ENCODE data around the gene NEURL1. TPM values are rescaled to one million over a fixed set of nuclear protein-coding genes. Genes with fewer than 3 reads are reported as not detected.

NEURL1 gene
- total and polyA plus RNA-seq, 12 donors: 0.05 to 1.0 (median 0.17) TPM; not detected in 3

- Histone ChIP-seq H3K4me3 (peak overlapping the region in 8 of 10 donors; percentile 33 to 57 (median 48)), H3K36me3 (peaks cover 0 to 12% (median 0%) of the 10 kb centered on the region in 9 donors), H3K9me3 (peaks cover 0 to 14% (median 0%) of the 10 kb centered on the region in 11 donors), H3K27me3 (peaks cover 0 to 27% (median 20%) of the 10 kb centered on the region in 7 donors), H3K4me1 (peaks cover 0 to 19% (median 7%) of the 10 kb centered on the region in 9 donors), H3K27ac (no peak overlapping the region)
- no peak for DNase-seq
- intact Hi-C loops (cut with DNase I): no loop called here
- WGBS, 2 donors: 87% methylated on average over 8 of the region's 8 CpGs
- TF ChIP-seq, protein P1, sequence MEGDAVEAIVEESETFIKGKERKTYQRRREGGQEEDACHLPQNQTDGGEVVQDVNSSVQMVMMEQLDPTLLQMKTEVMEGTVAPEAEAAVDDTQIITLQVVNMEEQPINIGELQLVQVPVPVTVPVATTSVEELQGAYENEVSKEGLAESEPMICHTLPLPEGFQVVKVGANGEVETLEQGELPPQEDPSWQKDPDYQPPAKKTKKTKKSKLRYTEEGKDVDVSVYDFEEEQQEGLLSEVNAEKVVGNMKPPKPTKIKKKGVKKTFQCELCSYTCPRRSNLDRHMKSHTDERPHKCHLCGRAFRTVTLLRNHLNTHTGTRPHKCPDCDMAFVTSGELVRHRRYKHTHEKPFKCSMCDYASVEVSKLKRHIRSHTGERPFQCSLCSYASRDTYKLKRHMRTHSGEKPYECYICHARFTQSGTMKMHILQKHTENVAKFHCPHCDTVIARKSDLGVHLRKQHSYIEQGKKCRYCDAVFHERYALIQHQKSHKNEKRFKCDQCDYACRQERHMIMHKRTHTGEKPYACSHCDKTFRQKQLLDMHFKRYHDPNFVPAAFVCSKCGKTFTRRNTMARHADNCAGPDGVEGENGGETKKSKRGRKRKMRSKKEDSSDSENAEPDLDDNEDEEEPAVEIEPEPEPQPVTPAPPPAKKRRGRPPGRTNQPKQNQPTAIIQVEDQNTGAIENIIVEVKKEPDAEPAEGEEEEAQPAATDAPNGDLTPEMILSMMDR (IDR thresholded peaks at IDR 0.05): no peak
- no peak for ATAC-seq
Observed at GRCh38 chr10:103583871-103584215, 90.3 kb downstream of the NEURL1 start.

- H3K4me3 ChIP-seq: peak overlapping the region in 9 of 10 donors; percentile 24 to 57 (median 47)
- DNase-seq (peak; percentile 17 to 47), ATAC-seq (peak in 4 of 8 donors; percentile 46 to 63 (median 58))
- peak overlapping the region in 1 of 10 donors; percentile 44 for H3K27ac ChIP-seq
- H3K27me3 ChIP-seq: peaks cover 0 to 27% (median 20%) of the 10 kb centered on the region in 7 donors
- TF ChIP-seq, protein P1 (IDR thresholded peaks at IDR 0.05): no peak
- H3K4me1 ChIP-seq: peaks cover 0 to 19% (median 7%) of the 10 kb centered on the region in 9 donors
- H3K9me3 ChIP-seq: peaks cover 0 to 14% (median 0%) of the 10 kb centered on the region in 11 donors
- WGBS, 2 donors: 7 to 9% methylated on average over 96 to 111 of the region's 111 CpGs
- peaks cover 0 to 12% (median 0%) of the 10 kb centered on the region in 9 donors for H3K36me3 ChIP-seq
- intact Hi-C loops (cut with DNase I): no loop called here
Observed at GRCh38 chr10:103584216-103585010, 90.9 kb downstream of the NEURL1 start.

GRCh38 chr10:103585011-103585405 is 91.5 kb downstream of the NEURL1 start:
- peaks cover 0 to 12% (median 0%) of the 10 kb centered on the region in 9 donors for H3K36me3 ChIP-seq
- H3K27me3 ChIP-seq: peaks cover 0 to 27% (median 20%) of the 10 kb centered on the region in 7 donors
- H3K4me3 ChIP-seq: peak overlapping the region in 7 of 10 donors; percentile 33 to 57 (median 47)
- intact Hi-C loops (cut with DNase I): no loop called here
- H3K9me3 ChIP-seq: peaks cover 0 to 14% (median 0%) of the 10 kb centered on the region in 11 donors
- 69 to 74% methylated on average over 32 of the region's 32 CpGs for WGBS, 2 donors
- peaks cover 0 to 19% (median 7%) of the 10 kb centered on the region in 9 donors for H3K4me1 ChIP-seq
- no peak overlapping the region for H3K27ac ChIP-seq
- DNase-seq: no peak
- no peak for ATAC-seq
- TF ChIP-seq, protein P1 (IDR thresholded peaks at IDR 0.05): no peak

GRCh38 chr10:103587073-103587472 is 93.6 kb downstream of the NEURL1 start:
- no peak for DNase-seq
- peaks cover 0 to 25% (median 19%) of the 10 kb centered on the region in 7 donors for H3K27me3 ChIP-seq
- H3K36me3 ChIP-seq: peaks cover 0 to 12% (median 0%) of the 10 kb centered on the region in 9 donors
- peaks cover 0 to 14% (median 0%) of the 10 kb centered on the region in 11 donors for H3K9me3 ChIP-seq
- H3K27ac ChIP-seq: no peak overlapping the region
- ATAC-seq: no peak
- peaks cover 0 to 7% (median 0%) of the 10 kb centered on the region in 9 donors for H3K4me1 ChIP-seq
- no peak overlapping the region for H3K4me3 ChIP-seq
- intact Hi-C loops (cut with DNase I): no loop called here
- TF ChIP-seq, protein P1 (IDR thresholded peaks at IDR 0.05): no peak
